Islet of Langerhans (tissue), 1 donor: ENCODE data around the gene TACC2.

ENCODE experiments used
- FAIRE-seq: peaks from one replicate; lab custom pipeline; 2011; peaks lifted over from hg19 to GRCh38; lab: Jason Lieb, UNC

The TACC2 gene

GRCh38 chr10:122170802-122171201 lies 181.8 kb downstream of the TACC2 start:
- no peak for FAIRE-seq

- FAIRE-seq = no peak
Observed at GRCh38 chr10:122171302-122172075, 182.5 kb downstream of the TACC2 start.

- FAIRE-seq = no peak
Observed at GRCh38 chr10:122172361-122173008, 183.5 kb downstream of the TACC2 start.

GRCh38 chr10:122173337-122173736 lies 184.4 kb downstream of the TACC2 start:
- FAIRE-seq = no peak

- no peak for FAIRE-seq
Observed at GRCh38 chr10:122173766-122174435, 184.9 kb downstream of the TACC2 start.

GRCh38 chr10:122176232-122177213 lies 187.6 kb downstream of the TACC2 start:
- no peak for FAIRE-seq

- FAIRE-seq = no peak
Observed at GRCh38 chr10:122178655-122179054, 189.7 kb downstream of the TACC2 start.

- FAIRE-seq = no peak
Observed at GRCh38 chr10:122181041-122181732, 192.2 kb downstream of the TACC2 start.

GRCh38 chr10:122181876-122182275 lies 192.9 kb downstream of the TACC2 start:
- no peak for FAIRE-seq

GRCh38 chr10:122182308-122182707 lies 193.3 kb downstream of the TACC2 start:
- FAIRE-seq = no peak

- no peak for FAIRE-seq
Observed at GRCh38 chr10:122184254-122184653, 195.3 kb downstream of the TACC2 start.

- FAIRE-seq = no peak
Observed at GRCh38 chr10:122185643-122186042, 196.7 kb downstream of the TACC2 start.

GRCh38 chr10:122186816-122187810 lies 198.2 kb downstream of the TACC2 start:
- no peak for FAIRE-seq

- peak; percentile 60 for FAIRE-seq
Observed at GRCh38 chr10:122188706-122189105, 199.7 kb downstream of the TACC2 start.

- no peak for FAIRE-seq
Observed at GRCh38 chr10:122189185-122189584, 200.2 kb downstream of the TACC2 start.

GRCh38 chr10:122190176-122190943 lies 201.4 kb downstream of the TACC2 start:
- FAIRE-seq = no peak

GRCh38 chr10:122191936-122192541 lies 203.1 kb downstream of the TACC2 start:
- FAIRE-seq = no peak

GRCh38 chr10:122194251-122194650 lies 205.3 kb downstream of the TACC2 start:
- FAIRE-seq = no peak

GRCh38 chr10:122196218-122196617 lies 207.3 kb downstream of the TACC2 start:
- FAIRE-seq = no peak
